Keratinocyte (primary cell): ENCODE results near the gene HYDIN. TPM values are rescaled to one million over a fixed set of nuclear protein-coding genes. Genes with fewer than 3 reads are reported as not detected.

Source experiments
- DNase-seq: peaks from one replicate; pipeline ENCODE4 v3.0.0-alpha.2; 2011; ENCODE audit warnings: low read depth, missing footprints, low spot score
- FAIRE-seq: peaks from 2 replicates; lab custom pipeline; 2011; peaks lifted over from hg19 to GRCh38; lab: Jason Lieb, UNC
- H2AFZ ChIP-seq: 2 replicates; pipeline ENCODE4 v1.6.0; 2012; ENCODE audit warnings: low read length, control low read depth, inconsistent platforms; ENCODE audit not compliant: control insufficient read depth
- H3K27ac ChIP-seq: 2 replicates; pipeline ENCODE4 v1.5.1; 2011; ENCODE audit warnings: low read length; ENCODE audit not compliant: control insufficient read depth, insufficient read depth
- H3K27me3 ChIP-seq: 3 replicates; pipeline ENCODE4 v1.6.0; 2011; ENCODE audit warnings: low read length; ENCODE audit not compliant: control insufficient read depth, insufficient read depth; ENCODE audit errors: extremely low read depth
- H3K36me3 ChIP-seq, 2 experiments: 2 replicates in 1 of 2; 3 replicates in 1 of 2; pipeline ENCODE4 v1.5.1; 2011; ENCODE audit warnings: low read length in 2 of 2, mild to moderate bottlenecking in 1 of 2; ENCODE audit not compliant: control insufficient read depth in 2 of 2, insufficient read depth in 2 of 2; ENCODE audit errors: extremely low read depth in 1 of 2
- H3K4me1 ChIP-seq: 3 replicates; pipeline ENCODE4 v1.5.1; 2011; ENCODE audit warnings: low read length; ENCODE audit not compliant: control insufficient read depth, insufficient read depth; ENCODE audit errors: extremely low read depth
- H3K4me2 ChIP-seq: 3 replicates; pipeline ENCODE4 v1.6.0; 2011; ENCODE audit warnings: low read depth, low read length; ENCODE audit not compliant: control insufficient read depth, insufficient read depth; ENCODE audit errors: extremely low read depth
- H3K4me3 ChIP-seq, 3 experiments: fragments of 200-600 bp in 1 of 3; sonication (generic) in 1 of 3; 2 replicates in 2 of 3; 3 replicates in 1 of 3; pipeline ENCODE4 v1.5.1; 2011 to 2016; ENCODE audit warnings: low read length in 3 of 3, mild to moderate bottlenecking in 3 of 3, control low read depth in 2 of 3, inconsistent platforms in 1 of 3, low read depth in 1 of 3, mixed read lengths in 1 of 3, mixed run types in 1 of 3, moderate library complexity in 1 of 3; ENCODE audit not compliant: control insufficient read depth in 2 of 3, insufficient read depth in 2 of 3; ENCODE audit errors: extremely low read depth in 1 of 3
- H3K79me2 ChIP-seq: 2 replicates; pipeline ENCODE4 v1.6.0; 2012; ENCODE audit warnings: low read length; ENCODE audit not compliant: control insufficient read depth, insufficient read depth
- H3K9ac ChIP-seq: 3 replicates; pipeline ENCODE4 v1.6.0; 2011; ENCODE audit warnings: low read length; ENCODE audit not compliant: control insufficient read depth, insufficient read depth; ENCODE audit errors: extremely low read depth
- H3K9me1 ChIP-seq: 3 replicates; pipeline ENCODE4 v1.6.0; 2011; ENCODE audit warnings: low read length; ENCODE audit not compliant: control insufficient read depth, insufficient read depth; ENCODE audit errors: extremely low read depth
- H3K9me3 ChIP-seq: 2 replicates; pipeline ENCODE4 v1.5.1; 2012; ENCODE audit warnings: low read depth, low read length; ENCODE audit not compliant: control insufficient read depth
- H4K20me1 ChIP-seq: 3 replicates; pipeline ENCODE4 v1.6.0; 2011; ENCODE audit warnings: low read length; ENCODE audit not compliant: control insufficient read depth, insufficient read depth; ENCODE audit errors: extremely low read depth
- CTCF ChIP-seq, 3 experiments: IDR thresholded peaks in 1 of 3; conservative IDR thresholded peaks in 1 of 3; optimal IDR thresholded peaks in 1 of 3; 2 replicates in 2 of 3; 3 replicates in 1 of 3; pipeline versions ENCODE3 to v1.5.1; 2011; ENCODE audit warnings: low read length in 3 of 3, mild to moderate bottlenecking in 3 of 3, moderate library complexity in 2 of 3, control low read depth in 1 of 3, inconsistent platforms in 1 of 3; ENCODE audit not compliant: insufficient read depth in 2 of 3; ENCODE audit errors: extremely low read depth in 1 of 3
- EZH2 ChIP-seq: IDR thresholded peaks from one replicate; pipeline ENCODE4 v1.6.1; 2012; ENCODE audit warnings: inconsistent platforms, mild to moderate bottlenecking, low read length, moderate library complexity
- dilution Hi-C: fragments of 300-500 bp; cut with MboI; formaldehyde crosslinking; loops from one replicate; pipeline ENCODE4 v1.7.0; 2020; ENCODE audit warnings: low sequenced_read_pairs; ENCODE audit not compliant: extremely low pct_ligation_motif_present
- polyA plus RNA-seq, 5 experiments: library from polyadenylated mRNA; depleted of rRNA in 3 of 5; stranded (reverse) in 3 of 5; stranded (forward) in 1 of 5; unstranded in 1 of 5; fragments of >200 nt; gene quantifications; 1 replicate in 1 of 5; 2 replicates in 3 of 5; 3 replicates in 1 of 5; pipeline versions ENCODE4 v1.2.1 to v1.2.3, GENCODE V29; 2011 to 2012; ENCODE audit warnings: missing spikeins in 2 of 5, low read depth in 1 of 5, low replicate concordance in 1 of 5

The HYDIN gene
- polyA plus RNA-seq, 1 donor (not counting 4 experiments of a cell fraction or from before 2014, with no cell fraction given): 0.49 TPM

GRCh38 chr16:70796301-70796700 lies 434.2 kb downstream of the HYDIN start:
- DNase-seq (no peak), FAIRE-seq (no peak)
- H3K79me2 ChIP-seq: peaks cover 77% of the 10 kb centered on the region

GRCh38 chr16:70795296-70795912 lies 435.1 kb downstream of the HYDIN start:
- no peak overlapping the region for H2AFZ ChIP-seq
- H3K27ac ChIP-seq: no peak overlapping the region
- H3K4me2 ChIP-seq: no peak overlapping the region
- peaks cover 2% of the 10 kb centered on the region for H4K20me1 ChIP-seq
- peaks cover 77% of the 10 kb centered on the region for H3K79me2 ChIP-seq
- H3K4me1 ChIP-seq: peaks cover 11% of the 10 kb centered on the region
- FAIRE-seq (no peak), DNase-seq (no peak)
- TF ChIP-seq EZH2 (no peak), CTCF (optimal IDR thresholded peaks at IDR 0.05 in 1 of 3, IDR thresholded peaks at IDR 0.05 in 1 of 3, conservative IDR thresholded peaks at IDR 0.05 in 1 of 3; ENCODE audit: extremely low read depth in 1 of 3, insufficient read depth in 2 of 3, low read length in 3 of 3) (no peak)
- no peak overlapping the region for H3K9ac ChIP-seq
- dilution Hi-C loops: no loop called here
- no peaks in the 10 kb centered on the region for H3K27me3 ChIP-seq
- no peaks in the 10 kb centered on the region for H3K9me3 ChIP-seq
- H3K36me3 ChIP-seq: peaks cover 1 to 7% of the 10 kb centered on the region in 2 experiments
- no peak overlapping the region for H3K4me3 ChIP-seq
- peaks cover under 1% of the 10 kb centered on the region for H3K9me1 ChIP-seq

More at GRCh38 chr16:70796301-70796700, 434.2 kb downstream of the HYDIN start:
- Histone ChIP-seq H4K20me1 (no peaks in the 10 kb centered on the region), H3K4me2 (no peak overlapping the region), H3K27me3 (no peaks in the 10 kb centered on the region), H3K9ac (no peak overlapping the region), H3K9me3 (no peaks in the 10 kb centered on the region), H3K4me3 (no peak overlapping the region), H3K4me1 (peaks cover 11% of the 10 kb centered on the region), H3K27ac (no peak overlapping the region), H3K9me1 (no peaks in the 10 kb centered on the region), H2AFZ (no peak overlapping the region), H3K36me3 (peaks cover 1 to 7% of the 10 kb centered on the region in 2 experiments)
- dilution Hi-C loops: no loop called here
- TF ChIP-seq EZH2: no peak
- TF ChIP-seq CTCF (optimal IDR thresholded peaks at IDR 0.05 in 1 of 3, IDR thresholded peaks at IDR 0.05 in 1 of 3, conservative IDR thresholded peaks at IDR 0.05 in 1 of 3; ENCODE audit: extremely low read depth in 1 of 3, insufficient read depth in 2 of 3, low read length in 3 of 3): no peak
